Measurements from ENCODE around the gene SRGAP2B. TPM values are rescaled to one million over a fixed set of nuclear protein-coding genes. Genes with fewer than 3 reads are reported as not detected.
"Not testable (repeated sequence)": the region's sequence is repeated elsewhere in the genome, so short reads cannot be mapped to it uniquely, and the experiment has no call there.

Gene SRGAP2B
- total RNA-seq, 1 experiment from 2014 or later, result 22.0 TPM

DNA sequence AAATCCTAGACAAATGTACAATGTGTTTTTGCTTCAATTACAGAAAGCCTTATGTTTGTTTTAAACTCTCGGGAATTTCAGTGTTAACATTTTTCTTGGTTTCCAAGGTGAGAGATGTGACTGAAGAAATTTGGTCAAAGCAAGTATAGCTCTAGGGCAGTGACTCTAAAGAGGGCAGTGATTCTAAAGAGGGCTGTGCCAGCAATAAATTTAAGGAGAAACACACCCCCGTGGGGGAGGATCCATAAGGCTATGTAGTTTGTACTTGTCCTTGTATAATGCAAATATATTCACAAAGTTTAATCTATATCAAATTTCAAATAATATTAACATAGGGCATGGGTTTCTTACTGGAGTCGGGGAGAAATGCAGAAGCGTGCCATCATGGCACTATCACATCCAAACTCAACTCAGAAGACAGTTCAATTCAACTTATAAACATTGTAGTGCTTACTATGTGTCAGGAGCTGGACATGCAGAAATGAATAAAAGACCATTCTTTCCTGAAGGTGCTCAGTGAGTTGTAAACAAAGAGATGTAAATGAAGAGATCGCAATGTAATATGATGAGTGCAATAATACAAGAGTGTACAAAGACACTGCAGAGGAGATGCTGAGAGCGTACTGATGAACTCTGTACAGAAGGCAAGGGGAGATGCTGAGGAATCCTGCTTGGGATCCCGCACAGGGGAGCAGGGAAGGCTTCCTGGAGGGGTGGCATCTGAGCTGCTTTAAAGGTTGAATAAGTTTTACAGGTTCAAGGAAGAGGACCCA lies 12.5 kb downstream of the SRGAP2B start:
- DNase-seq (ENCODE audit: low read depth), result not testable (repeated sequence)

DNA sequence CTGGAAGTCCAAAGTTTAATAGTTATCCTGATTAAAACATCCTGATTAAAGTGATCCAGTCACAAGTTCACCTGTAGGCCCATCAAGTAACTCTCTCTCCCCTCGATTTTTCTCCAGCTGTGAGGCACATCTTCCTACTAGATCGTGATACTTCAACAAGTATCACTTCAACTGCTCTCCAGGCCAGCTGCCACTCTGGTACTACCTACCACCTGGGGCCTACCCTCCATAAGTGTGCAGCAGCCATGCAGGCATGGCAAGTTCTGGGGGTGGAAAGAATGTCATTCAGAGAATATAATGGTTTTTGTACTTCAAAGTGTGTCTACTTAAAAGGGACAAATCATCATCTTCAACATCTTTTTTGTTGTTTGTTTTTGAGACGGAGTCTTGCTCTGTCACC lies 14.9 kb downstream of the SRGAP2B start:
- DNase-seq (ENCODE audit: low read depth), result not testable (repeated sequence)

DNA sequence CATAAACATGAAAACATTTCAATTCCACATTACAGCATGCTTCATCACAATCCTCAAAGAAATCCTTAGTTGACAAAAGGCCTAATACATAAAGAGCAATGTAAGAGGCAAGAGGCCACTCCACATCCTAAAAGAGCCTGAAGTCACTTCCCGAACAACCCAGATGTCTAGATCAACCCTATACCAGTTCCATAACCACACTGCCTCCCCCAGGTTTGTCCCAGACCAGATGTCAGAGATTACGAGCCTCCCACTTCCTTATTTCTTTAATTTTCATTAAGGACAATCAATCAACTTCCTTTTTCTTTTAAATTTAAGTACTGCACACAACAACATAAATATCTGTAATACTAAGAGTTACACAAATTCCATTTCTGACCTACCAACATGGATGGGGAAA lies 15.4 kb downstream of the SRGAP2B start:
- not testable (repeated sequence) for DNase-seq (ENCODE audit: low read depth)

DNA sequence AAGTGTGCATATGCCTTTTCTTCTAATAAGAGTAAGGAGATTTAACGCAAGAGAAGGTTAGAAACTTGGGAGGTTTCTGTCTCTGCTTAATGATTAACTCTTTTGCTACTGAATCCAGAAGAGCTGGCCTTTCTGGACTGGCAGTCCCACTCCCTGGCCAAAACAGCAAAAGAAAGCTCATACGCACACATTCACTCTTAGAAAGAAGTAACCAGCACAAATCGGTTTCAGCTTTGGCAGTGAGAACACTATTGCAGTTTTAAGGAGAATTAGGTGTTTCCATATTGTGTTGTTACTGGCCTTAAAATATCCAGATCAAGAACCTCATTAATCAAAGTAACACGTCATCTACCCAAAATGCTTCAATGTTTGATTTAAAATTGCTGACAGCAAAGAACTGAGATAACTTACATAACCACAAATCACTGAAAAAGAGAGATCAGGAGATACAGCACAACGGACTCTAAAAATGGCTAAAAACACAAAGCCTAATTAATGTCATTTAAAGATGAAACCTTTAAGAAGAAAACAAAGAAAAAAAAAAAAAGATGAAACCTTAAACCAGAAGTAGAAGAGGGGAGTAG lies 16.2 kb downstream of the SRGAP2B start:
- not testable (repeated sequence) for DNase-seq (ENCODE audit: low read depth)

DNA sequence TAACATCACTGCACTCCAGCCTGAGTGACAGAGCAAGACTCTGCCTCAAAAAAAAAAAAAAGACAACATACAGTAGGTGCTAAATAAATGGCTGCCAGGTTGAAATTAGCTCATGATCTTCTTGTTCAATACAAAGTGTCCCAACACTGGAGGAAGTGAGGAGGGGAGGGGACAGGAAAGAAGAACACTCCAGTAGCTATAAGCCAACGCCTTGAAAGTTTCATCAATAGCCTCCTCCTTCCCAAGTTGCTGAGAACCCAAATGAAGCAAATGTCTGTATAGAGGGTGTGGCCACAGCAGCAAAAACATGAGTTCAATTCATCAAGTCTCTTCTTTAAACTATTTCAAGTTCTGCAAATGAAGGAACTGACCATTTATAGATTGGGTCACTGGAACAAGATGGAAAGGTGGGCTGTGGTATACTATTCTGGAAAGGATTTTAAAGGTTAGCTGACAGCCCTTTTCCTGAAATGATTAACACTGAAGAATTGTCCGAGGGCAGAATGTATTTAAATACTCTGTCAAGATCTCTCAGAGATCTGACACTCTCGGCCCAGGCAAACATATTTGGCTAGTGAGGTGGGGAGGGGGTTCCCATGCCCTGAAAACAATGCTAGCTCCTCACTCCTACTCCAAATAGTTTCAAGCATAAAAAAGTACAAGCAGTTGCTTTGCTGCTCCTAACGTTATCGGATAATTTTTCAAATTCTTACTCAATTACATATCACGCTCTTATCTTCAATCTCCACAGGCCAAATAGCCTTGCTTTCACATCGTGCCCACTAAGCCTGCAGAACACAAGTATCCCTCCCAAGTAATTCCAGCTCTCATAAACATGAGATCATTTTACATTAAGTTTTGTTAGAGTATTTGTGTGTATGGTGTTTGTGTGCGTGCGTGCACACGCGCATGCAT lies 17.0 kb downstream of the SRGAP2B start:
- not testable (repeated sequence) for DNase-seq (ENCODE audit: low read depth)

DNA sequence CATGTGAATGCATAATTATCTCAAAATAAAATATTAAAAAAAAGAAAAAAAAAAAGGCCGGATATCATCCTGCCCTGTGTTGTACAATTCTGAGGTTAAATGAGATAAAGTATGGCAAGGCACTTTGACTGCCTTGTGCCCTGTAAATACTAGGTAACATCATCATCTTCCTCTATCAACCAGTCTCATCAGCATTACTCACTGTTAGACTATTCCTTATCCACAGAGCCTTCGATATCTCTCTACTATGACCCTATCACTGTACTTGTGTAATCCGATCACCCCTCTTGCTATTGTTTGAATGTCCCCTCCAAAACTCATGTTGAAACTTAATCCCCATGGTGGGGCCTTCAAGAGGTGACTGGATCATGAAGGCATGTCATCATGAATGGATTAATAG lies 18.3 kb downstream of the SRGAP2B start:
- DNase-seq (ENCODE audit: low read depth), result not testable (repeated sequence)

DNA sequence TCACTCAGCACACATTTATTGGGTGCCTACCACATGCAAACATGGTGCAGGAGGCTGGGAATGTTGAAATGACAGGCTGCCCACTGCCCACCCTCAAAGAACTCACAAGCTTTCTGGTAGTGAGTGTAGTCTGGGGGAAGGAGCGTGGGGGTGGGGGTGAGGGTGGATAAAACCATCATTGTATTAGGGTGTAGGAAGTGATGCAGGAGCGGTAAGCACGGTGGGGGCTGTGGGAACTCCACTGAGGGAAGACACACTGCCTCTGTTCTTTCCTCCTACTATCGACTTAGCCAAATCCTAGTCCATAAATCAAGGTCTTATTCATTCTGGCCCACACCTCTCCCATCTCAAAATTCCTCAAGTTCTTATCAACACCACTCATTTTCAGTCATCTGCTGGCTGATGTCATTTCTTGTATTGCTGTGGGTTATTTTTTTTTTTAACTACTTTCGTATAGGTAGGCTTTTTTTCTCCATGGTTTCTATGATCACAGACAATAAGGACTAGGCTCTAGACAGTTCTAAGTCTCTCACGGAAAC lies 21.0 kb downstream of the SRGAP2B start:
- DNase-seq (ENCODE audit: low read depth), result not testable (repeated sequence)

DNA sequence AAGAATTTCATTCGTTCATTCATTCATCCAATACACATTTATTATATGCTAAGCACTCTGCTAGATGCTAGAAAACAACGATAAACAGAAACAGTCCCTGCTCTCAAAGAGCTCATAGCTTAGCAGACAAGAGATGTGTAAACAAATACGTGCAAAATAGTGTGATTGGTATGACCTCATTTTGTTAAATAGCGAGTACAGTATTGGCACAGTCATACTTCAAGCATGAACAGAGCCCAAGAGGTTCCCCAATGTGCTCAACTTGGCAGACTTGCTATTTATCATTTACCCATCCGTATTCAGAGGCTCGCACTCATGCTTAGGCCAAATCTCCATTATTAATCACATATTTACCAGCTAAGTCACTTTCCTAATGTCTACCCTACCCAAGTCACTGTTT lies 23.6 kb downstream of the SRGAP2B start:
- DNase-seq (ENCODE audit: low read depth), result not testable (repeated sequence)

DNA sequence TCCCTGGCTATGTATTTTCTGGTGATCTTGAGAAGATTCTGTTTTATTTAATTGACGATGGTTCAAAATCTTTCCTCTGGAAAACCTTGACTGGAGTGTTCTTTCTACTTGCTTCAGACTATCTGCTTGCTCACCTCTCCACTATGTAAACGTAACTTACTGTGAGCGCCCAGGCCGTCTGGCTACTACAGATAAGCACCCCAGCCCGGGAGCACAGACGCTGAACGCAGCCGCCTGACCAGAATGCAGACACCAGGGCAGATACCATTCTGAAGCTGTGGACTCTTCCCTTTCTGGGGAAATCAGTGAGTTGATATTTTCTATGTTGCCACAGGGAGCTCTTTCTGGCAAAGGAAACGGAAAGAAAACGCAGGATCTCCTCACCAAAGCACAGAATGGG lies 28.6 kb downstream of the SRGAP2B start:
- DNase-seq (ENCODE audit: low read depth), result not testable (repeated sequence)

DNA sequence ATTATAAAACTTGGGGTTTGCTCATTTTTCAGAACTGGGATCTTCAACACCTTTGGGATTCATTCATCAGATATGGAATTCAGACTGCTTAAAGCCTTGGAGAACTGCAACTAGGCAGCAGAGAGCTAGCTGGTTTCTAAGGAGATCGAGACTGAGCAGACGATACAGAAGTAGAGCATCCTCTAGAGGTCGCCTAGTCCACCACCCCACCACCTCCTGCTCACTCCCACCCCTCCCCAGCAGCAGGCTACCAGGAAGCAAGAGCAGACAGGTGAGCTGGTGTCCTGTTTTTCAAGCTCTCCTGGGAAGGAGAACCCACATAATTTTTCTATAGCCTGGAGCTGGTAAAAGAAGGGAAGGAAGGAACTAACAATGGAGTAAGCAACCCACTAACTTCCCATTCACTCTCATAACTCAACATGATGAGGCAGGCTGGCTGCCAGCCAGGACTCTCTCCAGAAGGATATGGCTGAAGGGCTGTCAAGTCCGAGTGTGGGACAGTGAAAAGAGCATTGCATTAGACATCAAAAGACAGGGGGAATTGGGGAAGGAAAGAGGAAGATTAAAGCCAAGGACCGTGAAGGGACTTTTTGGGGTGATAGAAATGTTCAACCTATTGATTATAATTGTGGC lies 29.8 kb downstream of the SRGAP2B start:
- DNase-seq (ENCODE audit: low read depth), result not testable (repeated sequence)

DNA sequence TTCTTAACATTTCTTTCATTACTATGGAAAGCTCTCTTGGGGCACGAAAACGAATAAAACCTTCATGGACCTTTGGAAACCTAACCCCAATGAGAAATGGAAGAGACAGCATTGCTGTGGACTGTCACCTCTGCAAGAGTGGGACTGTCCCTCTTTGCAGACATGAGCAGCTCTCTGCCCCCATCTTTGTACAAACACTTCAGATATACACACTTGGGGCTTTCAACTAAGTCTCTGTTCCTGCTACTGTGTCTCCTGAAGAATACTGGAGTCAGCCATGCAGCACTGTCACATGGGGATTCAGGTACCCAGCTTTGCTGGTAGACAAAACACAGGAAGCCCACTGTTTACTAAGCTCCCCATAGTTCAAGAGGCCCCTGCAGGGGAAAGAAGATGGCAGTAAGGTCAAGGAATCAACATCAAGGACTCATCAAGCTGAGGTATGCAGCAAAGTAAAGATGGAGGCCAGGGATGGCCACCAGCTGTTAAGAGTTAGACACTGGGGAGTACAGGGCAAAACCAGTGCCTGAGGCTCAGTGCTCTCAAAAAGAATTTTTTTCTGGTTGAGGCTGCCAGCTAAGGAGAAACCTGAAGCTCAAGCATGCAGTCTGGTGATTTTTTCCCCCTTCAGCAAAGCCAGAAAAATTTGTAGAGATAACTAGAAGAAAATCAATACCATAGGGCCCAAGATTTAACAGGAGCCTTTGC lies 31.0 kb downstream of the SRGAP2B start:
- not testable (repeated sequence) for DNase-seq (ENCODE audit: low read depth)

DNA sequence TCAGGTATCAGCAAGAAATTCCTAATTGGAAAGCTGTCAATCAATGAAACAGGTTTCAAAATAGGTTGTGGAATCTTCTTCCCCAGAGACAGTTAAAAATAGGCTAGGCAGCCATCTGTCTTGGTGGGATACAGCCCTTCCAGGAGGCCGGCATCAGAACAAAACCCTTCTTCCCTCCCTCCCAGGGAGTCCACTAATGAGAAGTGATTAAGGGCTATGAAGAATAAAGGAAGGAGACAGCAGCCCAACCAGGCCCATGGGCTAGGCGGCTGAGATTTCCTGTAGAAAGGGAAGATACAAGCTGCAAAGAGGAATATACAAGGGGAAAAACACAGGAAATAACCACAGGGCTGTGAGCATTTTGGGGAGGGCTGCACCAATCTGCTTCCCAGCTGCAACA lies 31.8 kb downstream of the SRGAP2B start:
- not testable (repeated sequence) for DNase-seq (ENCODE audit: low read depth)

DNA sequence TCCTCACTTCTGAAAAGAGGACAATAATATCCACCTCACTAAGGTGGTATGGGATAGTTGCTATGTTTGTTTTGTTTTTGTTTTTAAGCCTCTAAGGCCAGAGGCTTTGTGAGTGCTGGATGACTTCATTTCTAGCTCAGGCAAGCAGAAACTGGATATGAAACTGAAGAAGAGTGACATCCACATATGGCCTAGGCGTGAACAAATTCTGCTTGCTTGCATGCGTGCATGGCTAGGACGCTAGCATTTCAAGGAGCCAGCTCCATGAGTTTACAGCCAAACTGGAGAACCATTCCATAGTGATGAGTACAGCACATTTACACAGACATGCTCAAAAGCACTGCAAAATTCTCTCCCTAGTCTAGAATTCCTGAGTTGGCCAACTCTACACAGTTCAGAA lies 36.9 kb downstream of the SRGAP2B start:
- DNase-seq (ENCODE audit: low read depth), result not testable (repeated sequence)

DNA sequence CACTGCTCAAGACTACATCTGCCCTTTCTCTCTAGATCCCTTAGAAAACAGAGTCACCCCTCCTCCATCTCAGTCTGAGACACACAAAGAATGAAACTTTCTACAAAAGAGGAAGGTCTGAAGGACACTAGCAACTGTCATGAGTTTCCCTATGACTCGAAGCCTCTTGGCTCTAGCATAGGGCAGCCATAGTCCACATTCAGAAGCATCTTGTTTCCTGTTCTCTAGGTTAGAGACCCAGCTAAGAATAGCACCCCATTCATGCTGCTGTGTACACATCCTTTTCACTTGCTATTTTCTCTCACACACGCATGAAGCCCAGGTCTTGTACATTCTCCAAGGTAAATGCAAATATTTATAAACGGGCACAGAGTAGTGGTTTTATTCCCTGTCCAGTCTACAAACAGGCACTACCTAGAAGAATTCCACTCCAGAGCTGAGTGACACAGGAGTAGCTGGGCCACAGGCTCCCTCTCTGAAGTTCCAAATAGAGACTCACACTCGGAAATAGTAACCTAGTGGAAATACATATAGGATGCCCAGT lies 39.8 kb downstream of the SRGAP2B start:
- not testable (repeated sequence) for DNase-seq (ENCODE audit: low read depth)

DNA sequence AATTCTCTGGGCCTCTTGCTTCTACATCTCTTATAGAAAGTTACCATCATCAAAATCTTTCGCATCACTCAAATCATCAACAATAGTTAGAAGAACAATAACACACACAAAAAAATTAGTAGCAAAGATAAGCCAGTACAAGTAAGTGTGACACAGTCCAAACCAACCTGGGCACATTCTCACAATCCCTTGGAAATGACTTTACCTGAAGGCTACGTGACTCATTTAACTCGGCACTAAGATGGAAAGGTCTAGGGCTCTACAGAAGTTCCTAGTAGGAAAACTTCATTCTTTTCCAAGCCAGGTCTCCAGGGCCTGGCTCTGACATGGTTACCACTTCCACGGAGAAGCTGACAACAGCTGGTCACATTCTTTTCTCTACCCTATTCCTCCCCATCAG lies 41.7 kb downstream of the SRGAP2B start:
- not testable (repeated sequence) for DNase-seq (ENCODE audit: low read depth)

DNA sequence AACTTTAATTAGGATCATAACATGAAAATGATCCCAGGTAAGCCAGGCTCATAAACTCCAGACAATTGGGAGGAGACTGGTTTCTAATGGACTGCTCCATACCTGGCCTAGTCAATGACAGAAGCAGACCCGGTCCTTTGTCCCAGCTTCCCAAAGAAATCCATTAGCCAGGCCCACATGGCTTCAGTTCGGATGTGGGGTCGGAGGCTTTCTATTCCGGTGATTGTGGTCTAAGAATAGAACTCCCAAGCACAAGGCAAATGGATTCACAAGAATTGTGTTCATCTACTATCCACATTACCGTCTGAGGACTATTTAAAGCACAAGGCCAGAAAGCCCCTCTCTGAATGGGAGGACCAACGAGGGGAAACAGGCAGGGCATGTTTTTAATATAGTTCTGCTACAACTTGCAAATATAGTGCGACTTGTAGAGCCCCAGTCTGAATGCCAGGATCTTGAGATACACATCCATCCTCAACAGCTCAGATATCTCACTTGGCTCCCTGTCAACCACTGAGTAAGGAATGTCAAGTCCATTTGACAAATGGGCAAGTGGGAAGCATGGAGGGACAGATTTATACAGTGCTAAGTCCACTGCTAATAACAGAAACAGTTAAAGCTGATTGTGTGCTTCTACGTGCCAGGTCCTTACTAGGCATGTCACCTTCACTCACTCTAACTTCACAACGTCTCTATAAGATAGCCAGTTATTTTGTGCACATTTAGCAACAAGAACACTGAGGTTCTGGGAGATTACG lies 42.9 kb downstream of the SRGAP2B start:
- not testable (repeated sequence) for DNase-seq (ENCODE audit: low read depth)

DNA sequence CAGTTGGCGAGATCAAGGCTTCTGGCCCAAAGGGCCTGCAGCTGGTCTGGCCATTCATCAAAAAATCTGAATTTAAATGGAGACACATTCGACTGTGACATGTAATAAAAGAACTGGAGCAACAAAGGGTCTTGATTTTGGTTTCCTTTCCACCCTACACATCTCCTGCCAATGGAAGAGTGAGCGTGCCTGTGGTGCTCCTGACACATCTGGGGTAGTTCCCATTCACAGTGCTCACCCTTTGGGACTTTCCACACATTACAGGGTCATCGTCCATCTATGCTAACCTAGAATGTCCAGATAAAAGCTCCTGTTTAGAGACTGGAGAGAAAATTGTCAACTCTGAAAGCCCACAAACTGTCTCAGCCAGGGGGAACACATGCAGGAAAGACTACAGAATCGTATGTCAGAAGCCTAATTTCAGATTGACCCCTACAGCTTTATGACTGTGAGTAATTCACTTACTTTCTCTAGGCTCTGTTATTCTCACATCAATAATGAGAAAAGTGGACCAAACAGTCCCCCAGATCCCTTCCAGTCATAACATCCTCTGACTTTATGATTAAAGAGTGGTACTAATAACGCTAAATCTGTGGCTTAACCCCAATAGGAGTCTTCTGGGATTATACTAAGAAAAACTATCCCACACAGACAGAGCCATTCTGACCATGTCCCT lies 46.8 kb downstream of the SRGAP2B start:
- not testable (repeated sequence) for DNase-seq (ENCODE audit: low read depth)

DNA sequence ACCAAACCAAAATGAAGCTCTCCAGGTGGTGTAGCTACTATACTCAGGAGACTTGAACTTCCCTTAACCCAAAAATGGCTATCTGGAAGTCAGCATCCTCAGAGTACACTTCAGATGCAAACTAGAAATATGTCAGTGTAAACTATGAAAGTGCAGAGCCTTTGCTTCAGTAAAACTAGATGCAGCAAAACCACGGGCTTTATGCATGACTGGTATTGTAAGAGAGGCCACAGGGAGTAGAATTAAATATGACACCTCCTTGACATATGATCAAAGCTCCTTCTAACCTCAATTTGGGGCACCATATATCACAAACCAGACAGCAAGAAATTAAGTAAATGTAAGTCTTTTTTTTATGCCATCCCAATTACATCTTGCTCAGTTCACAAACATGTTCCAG lies 47.6 kb downstream of the SRGAP2B start:
- DNase-seq (ENCODE audit: low read depth), result not testable (repeated sequence)

Data from Daoy (cell line).